SK-N-MC (cell line): ENCODE measurements around the gene NUDT12.

Source experiments
- DNase-seq: peaks from one replicate; pipeline ENCODE4 v3.0.0-alpha.2; 2011; ENCODE audit warnings: low read depth, low spot score
- H3K27ac ChIP-seq: fragments of 200-600 bp; sonication (generic); 2 replicates; pipeline ENCODE4 v1.5.1; 2016; ENCODE audit warnings: mixed run types
- H3K36me3 ChIP-seq: fragments of 200-600 bp; sonication (generic); 2 replicates; pipeline ENCODE4 v1.6.1; 2017; ENCODE audit warnings: antibody characterized with exemption, low read length, mixed read lengths; ENCODE audit not compliant: insufficient read depth
- H3K4me3 ChIP-seq: fragments of 200-600 bp; sonication (generic); 2 replicates; pipeline ENCODE4 v1.5.1; 2016
- H3K9ac ChIP-seq: fragments of 200-600 bp; sonication (generic); 2 replicates; pipeline ENCODE4 v1.8.0; 2017; ENCODE audit warnings: mixed run types, mixed read lengths; ENCODE audit not compliant: insufficient read length
- H3K9me3 ChIP-seq: fragments of 200-600 bp; sonication (generic); 2 replicates; pipeline ENCODE4 v1.6.1; 2017; ENCODE audit warnings: low read depth, mild to moderate bottlenecking, antibody characterized with exemption, low read length, moderate library complexity, mixed read lengths
- EZH2 ChIP-seq: fragments of 200-600 bp; sonication (generic); IDR thresholded peaks from one replicate; pipeline ENCODE4 v1.6.1; 2017; ENCODE audit warnings: antibody characterized with exemption
- FOXP2 ChIP-seq: optimal IDR thresholded peaks from 2 replicates; pipeline ENCODE3; 2011; ENCODE audit warnings: mild to moderate bottlenecking, moderate library complexity; ENCODE audit not compliant: insufficient read depth; ENCODE audit errors: extremely low read length, control extremely low read depth
- POLR2AphosphoS5 ChIP-seq: IDR thresholded peaks from 2 replicates; pipeline ENCODE4 v1.6.1; 2012; ENCODE audit warnings: mild to moderate bottlenecking, low read depth, low read length, borderline replicate concordance

NUDT12 gene

DNA sequence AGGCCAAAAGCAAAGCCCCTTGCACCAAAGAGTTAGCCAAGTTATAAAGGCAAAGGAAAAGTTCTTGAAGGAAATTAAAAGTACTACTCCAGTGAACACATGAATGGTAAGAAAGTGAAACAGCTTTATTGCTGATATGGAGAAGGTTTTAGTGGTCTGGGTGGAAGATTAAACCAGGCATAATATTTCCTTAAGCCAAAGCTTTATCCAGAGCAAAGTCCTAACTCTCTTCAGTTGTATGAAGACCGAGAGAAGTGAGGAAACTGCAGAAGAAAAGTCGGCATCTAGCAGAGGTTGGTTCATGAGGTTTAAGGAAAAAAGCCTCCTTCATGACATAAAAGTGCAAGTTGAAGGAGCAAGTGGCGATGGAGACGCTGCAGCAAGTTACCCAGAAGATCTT, 3.1 kb upstream of the NUDT12 start:
- no peak overlapping the region for H3K4me3 ChIP-seq
- H3K36me3 ChIP-seq, result no peaks in the 10 kb centered on the region
- H3K9ac ChIP-seq, result no peak overlapping the region
- no peak overlapping the region for H3K27ac ChIP-seq
- no peak for DNase-seq
- TF ChIP-seq POLR2AphosphoS5, result no peak
- no peak for TF ChIP-seq FOXP2
- TF ChIP-seq EZH2, result no peak
- 0 out of 2 replicates have a peak, but pooled peaks cover 3% of the 10 kb centered on the region for H3K9me3 ChIP-seq

DNA sequence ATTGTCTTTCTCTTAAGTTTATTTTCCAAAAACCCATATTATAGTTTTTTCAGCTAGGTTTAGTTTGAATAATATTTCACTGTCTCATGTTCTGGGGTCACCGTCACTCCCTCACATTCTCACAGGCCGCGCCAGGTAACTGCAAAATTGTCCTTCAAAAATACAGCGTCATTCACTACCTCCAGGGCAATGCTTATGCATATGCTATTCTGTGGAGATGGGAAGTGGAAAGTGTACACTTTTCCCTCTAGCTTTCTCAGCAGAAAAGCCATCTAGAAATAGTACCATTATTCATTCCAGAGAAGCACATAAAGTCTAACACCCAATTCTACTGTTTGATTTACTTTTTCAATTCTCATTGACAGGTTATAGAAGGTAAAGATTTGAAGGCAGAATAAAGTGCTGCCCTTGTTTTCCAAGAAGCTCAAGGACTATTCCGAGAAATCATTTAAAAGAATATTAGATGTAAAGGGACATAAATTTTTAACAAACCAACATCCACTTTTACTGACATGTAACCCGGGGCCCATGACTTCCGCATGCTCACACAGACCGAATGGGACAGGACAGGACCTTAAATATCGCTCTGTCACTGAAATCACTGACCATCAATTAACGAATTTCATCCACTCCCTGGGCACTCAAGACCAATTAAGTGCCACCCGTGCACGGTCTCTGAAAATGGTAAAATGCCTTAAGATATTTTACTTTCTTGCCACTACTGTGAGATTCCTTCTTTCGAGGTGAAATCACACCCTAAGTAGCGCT, 720 bp downstream of the NUDT12 start:
- Histone ChIP-seq H3K9me3 (no peaks in the 10 kb centered on the region), H3K36me3 (peaks cover 13% of the 10 kb centered on the region), H3K9ac (peak overlapping the region; percentile 85), H3K4me3 (peak overlapping the region; percentile 96), H3K27ac (peak overlapping the region; percentile 73; the same call in 1 of the 2 replicates)
- TF ChIP-seq EZH2 (no peak), POLR2AphosphoS5 (no peak), FOXP2 (no peak)
- DNase-seq, result no peak

GRCh38 chr5:103560826-103561225, 1.8 kb downstream of the NUDT12 start:
- peak overlapping the region; percentile 17 for H3K9ac ChIP-seq
- no peak overlapping the region for H3K27ac ChIP-seq
- DNase-seq, result no peak
- no peak overlapping the region for H3K4me3 ChIP-seq
- H3K9me3 ChIP-seq, result no peaks in the 10 kb centered on the region
- H3K36me3 ChIP-seq, result peaks cover 20% of the 10 kb centered on the region
- TF ChIP-seq EZH2 (no peak), POLR2AphosphoS5 (no peak), FOXP2 (no peak)

DNA sequence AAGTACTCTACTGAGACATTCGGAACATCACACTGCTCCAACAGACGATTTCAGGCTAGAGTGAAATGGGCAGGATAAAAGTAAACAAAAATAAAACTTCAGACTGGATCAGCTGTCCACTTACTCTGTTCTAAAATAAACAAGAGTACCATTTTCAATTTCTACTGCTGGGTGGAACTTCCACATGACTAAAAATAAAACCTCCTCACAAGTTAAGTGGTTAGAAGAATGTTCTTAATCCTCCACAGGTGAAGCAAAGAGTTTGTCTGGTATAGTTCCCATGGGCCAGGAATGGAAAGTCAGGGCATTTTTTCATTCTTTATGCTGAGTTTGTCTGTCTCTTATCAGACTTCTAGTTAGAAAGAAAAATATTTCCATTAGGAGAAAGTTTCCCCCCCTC, 15.7 kb downstream of the NUDT12 start:
- no peak for DNase-seq
- no peak for TF ChIP-seq EZH2
- no peak for TF ChIP-seq FOXP2
- no peak for TF ChIP-seq POLR2AphosphoS5
- peaks cover 19% of the 10 kb centered on the region for H3K36me3 ChIP-seq
- H3K27ac ChIP-seq, result no peak overlapping the region
- no peaks in the 10 kb centered on the region for H3K9me3 ChIP-seq
- H3K4me3 ChIP-seq, result no peak overlapping the region
- no peak overlapping the region for H3K9ac ChIP-seq

DNA sequence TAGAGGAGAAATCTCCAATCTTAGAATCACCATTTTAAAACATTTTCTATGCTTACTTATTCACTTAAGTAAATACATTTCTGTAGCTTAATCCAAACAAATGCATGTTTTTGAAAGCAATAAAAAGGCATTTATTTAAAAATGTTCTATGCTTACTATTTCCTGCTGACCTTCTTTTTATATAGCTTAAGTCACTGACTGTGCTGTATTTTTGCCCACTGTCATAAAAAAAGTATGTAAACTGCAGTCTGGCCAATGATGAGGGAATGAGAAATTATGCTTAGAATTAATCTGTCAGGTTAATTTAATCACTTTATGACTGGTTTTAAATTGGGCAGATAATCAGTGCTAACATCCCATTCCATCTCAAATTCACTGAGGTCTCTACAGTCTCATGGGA, 20.1 kb downstream of the NUDT12 start:
- no peaks in the 10 kb centered on the region for H3K36me3 ChIP-seq
- TF ChIP-seq POLR2AphosphoS5 (no peak), EZH2 (no peak), FOXP2 (no peak)
- H3K27ac ChIP-seq, result no peak overlapping the region

GRCh38 chr5:103541569-103541968, 21.0 kb downstream of the NUDT12 start:
- H3K27ac ChIP-seq, result no peak overlapping the region
- no peak for DNase-seq
- no peak overlapping the region for H3K9ac ChIP-seq
- TF ChIP-seq POLR2AphosphoS5, result no peak
- H3K4me3 ChIP-seq, result 0 out of 2 replicates have a peak overlapping the region, but pooled peaks have one; percentile 7
- H3K36me3 ChIP-seq, result no peaks in the 10 kb centered on the region
- H3K9me3 ChIP-seq, result no peaks in the 10 kb centered on the region

More for the DNA sequence above, 20.1 kb downstream of the NUDT12 start:
- H3K4me3 ChIP-seq, result no peak overlapping the region
- H3K9me3 ChIP-seq, result no peaks in the 10 kb centered on the region
- H3K9ac ChIP-seq, result no peak overlapping the region
- no peak for DNase-seq

DNA sequence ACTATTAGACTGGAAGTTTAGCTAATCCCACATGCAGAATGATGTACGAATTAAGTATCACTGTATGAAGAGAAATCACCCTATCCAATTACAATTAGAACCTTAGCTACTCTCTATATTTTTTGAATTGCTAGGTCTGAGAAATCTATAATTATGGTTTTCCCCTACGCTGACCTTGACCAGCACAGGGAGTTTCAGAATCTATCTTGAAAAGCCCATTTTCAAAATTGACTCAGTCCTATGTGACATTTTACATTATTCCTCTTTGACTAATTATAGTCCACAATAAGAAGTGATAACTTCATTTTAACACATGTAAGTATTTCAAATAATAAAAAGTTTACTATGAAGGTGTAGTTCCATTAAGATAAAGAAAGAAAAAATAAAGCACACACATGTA, 21.5 kb downstream of the NUDT12 start:
- no peaks in the 10 kb centered on the region for H3K36me3 ChIP-seq
- no peak overlapping the region for H3K4me3 ChIP-seq
- no peak overlapping the region for H3K9ac ChIP-seq
- H3K27ac ChIP-seq, result no peak overlapping the region
- no peak for DNase-seq
- TF ChIP-seq EZH2, result no peak
- H3K9me3 ChIP-seq, result no peaks in the 10 kb centered on the region

GRCh38 chr5:103539376-103540330, 22.9 kb downstream of the NUDT12 start:
- no peak overlapping the region for H3K27ac ChIP-seq
- no peak overlapping the region for H3K9ac ChIP-seq
- no peak overlapping the region for H3K4me3 ChIP-seq
- no peaks in the 10 kb centered on the region for H3K36me3 ChIP-seq
- no peaks in the 10 kb centered on the region for H3K9me3 ChIP-seq
- TF ChIP-seq FOXP2, result no peak
- TF ChIP-seq POLR2AphosphoS5, result no peak
- TF ChIP-seq EZH2, result no peak
- no peak for DNase-seq
